Measurements from ENCODE around the gene ELF5. TPM values are rescaled to one million over a fixed set of nuclear protein-coding genes. Genes with fewer than 3 reads are reported as not detected.

The ELF5 gene
- polyA plus RNA-seq, 1 experiment = not detected

DNA sequence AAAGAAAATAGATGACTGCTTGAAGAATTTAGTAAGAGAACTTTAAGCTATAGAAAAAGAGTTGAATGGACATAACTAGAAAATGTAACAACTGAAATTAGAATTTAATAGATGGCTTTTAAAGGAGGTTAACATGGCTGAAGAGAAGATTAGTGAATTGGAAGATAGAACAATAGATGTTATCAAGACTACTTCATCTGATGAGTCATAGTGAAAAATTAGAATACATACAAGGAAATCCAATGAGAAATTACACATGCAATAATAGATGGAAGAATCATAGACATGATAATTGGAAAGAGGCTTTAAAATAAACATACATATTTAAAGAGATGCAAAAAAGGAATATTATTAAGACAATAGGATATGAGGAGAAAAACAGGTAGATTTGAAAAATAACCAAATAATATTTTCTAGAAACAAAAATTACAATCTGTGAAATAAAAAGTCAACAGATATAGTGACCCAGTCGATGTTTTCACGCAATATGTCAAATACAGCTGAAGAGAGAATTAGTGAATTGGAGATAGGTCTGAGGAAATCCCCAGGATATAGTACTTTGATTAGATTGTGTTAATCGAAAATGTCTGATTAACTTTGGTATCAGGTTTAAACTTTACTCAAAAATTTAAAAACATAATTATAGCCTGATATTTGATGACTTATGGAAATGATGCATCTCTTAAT lies 46.6 kb downstream of the ELF5 start:
- peaks cover 23% of the 10 kb centered on the region for H3K36me3 ChIP-seq (ENCODE audit: control insufficient read depth, insufficient read depth, low read length)
- H3K4me3 ChIP-seq (ENCODE audit: low read depth, low read length) = no peak overlapping the region
- no peak for DNase-seq (ENCODE audit: low read depth)
- TF ChIP-seq, protein P1, sequence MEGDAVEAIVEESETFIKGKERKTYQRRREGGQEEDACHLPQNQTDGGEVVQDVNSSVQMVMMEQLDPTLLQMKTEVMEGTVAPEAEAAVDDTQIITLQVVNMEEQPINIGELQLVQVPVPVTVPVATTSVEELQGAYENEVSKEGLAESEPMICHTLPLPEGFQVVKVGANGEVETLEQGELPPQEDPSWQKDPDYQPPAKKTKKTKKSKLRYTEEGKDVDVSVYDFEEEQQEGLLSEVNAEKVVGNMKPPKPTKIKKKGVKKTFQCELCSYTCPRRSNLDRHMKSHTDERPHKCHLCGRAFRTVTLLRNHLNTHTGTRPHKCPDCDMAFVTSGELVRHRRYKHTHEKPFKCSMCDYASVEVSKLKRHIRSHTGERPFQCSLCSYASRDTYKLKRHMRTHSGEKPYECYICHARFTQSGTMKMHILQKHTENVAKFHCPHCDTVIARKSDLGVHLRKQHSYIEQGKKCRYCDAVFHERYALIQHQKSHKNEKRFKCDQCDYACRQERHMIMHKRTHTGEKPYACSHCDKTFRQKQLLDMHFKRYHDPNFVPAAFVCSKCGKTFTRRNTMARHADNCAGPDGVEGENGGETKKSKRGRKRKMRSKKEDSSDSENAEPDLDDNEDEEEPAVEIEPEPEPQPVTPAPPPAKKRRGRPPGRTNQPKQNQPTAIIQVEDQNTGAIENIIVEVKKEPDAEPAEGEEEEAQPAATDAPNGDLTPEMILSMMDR (IDR thresholded peaks at IDR 0.05; ENCODE audit: insufficient read depth, low read depth, low read length) = no peak
- POLR2A ChIA-PET = interaction anchor here (0.7 kb wide), 1 partner anchor 640 kb away, joined by 6 read pairs; no protein-coding TSS in a partner anchor
- CTCF ChIA-PET = interaction anchor here (0.8 to 3.9 kb wide), 7 partner anchors 10 to 326 kb away, joined by 3 to 18 read pairs (median 5); no protein-coding TSS in a partner anchor
- no peaks in the 10 kb centered on the region for H3K27me3 ChIP-seq (ENCODE audit: control insufficient read depth, insufficient read depth, low read length)

DNA sequence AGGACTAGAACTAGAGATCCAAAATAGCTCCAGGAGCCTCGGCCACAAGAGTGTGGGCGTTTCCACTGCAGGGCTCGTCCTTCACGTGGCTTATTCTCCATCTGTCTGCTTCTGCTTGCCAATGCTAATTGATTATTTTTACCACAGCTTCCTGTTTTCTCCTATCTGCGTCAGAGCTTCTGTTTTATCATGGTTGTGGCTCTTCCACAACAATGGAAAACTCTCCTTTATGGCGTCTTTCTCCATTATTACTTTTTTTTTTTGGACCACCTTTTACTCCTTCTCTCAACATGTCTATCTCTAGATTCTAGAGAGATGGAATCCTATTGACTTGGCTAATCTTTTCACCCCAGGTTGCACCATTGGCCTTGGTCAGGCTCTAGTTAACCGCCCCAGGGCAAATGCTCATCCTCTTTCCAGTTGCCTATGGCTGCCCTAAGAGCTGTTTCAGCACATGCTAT lies 49.0 kb downstream of the ELF5 start:
- ChIA-PET CTCF (interaction anchor here (0.5 to 2.6 kb wide), 5 partner anchors 28 to 656 kb away, joined by 3 to 11 read pairs (median 3); no protein-coding TSS in a partner anchor), POLR2A (no interaction called here)
- TF ChIP-seq, protein P1 (IDR thresholded peaks at IDR 0.05; ENCODE audit: insufficient read depth, low read depth, low read length) = no peak
- H3K27me3 ChIP-seq (ENCODE audit: control insufficient read depth, insufficient read depth, low read length) = no peaks in the 10 kb centered on the region
- DNase-seq (ENCODE audit: low read depth) = no peak
- H3K4me3 ChIP-seq (ENCODE audit: low read depth, low read length) = no peak overlapping the region
- peaks cover 22% of the 10 kb centered on the region for H3K36me3 ChIP-seq (ENCODE audit: control insufficient read depth, insufficient read depth, low read length)

DNA sequence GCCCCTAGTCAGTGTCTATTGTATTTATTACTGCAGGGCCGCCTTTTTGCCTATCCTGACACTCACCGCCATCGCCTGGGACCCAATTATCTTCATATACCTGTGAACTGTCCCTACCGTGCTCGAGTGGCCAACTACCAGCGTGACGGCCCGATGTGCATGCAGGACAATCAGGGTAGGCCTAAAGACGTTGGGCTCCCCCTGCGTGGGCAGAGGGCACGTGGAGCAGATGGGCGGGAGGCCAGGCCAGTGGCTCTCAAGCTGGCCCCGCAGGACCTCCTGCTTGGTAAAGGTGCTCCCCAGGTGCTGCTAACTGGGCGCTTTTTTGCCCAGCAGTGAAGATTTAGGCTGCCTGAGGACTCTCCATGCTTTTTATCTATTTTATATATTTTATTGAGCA lies 52.4 kb downstream of the ELF5 start:
- Histone ChIP-seq H3K4me3 (ENCODE audit: low read depth, low read length) (no peak overlapping the region), H3K36me3 (ENCODE audit: control insufficient read depth, insufficient read depth, low read length) (peaks cover 22% of the 10 kb centered on the region), H3K27me3 (ENCODE audit: control insufficient read depth, insufficient read depth, low read length) (no peaks in the 10 kb centered on the region)
- POLR2A ChIA-PET = no interaction called here
- TF ChIP-seq, protein P1 (IDR thresholded peaks at IDR 0.05; ENCODE audit: insufficient read depth, low read depth, low read length) = no peak
- no peak for DNase-seq (ENCODE audit: low read depth)
- CTCF ChIA-PET = no interaction called here

DNA sequence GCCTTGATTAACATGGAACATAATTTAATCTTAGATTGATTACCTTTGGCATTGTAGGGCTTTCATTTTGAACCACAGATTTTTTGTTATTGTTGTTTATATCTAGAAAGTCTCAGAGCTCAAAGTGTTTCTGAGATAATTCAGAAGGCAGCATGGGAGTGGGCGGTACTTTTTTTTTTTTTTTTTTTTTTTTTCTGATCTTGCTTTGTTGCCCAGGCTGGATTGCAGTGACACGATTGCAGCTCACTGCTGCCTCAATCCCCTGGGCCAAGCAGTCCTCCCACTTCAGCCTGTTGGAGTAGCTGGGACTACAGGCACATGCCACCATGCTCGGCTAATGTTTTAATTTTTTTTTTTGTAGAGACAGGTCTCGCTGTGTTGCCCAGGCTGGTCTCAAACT lies 53.3 kb downstream of the ELF5 start:
- peaks cover 21% of the 10 kb centered on the region for H3K36me3 ChIP-seq (ENCODE audit: control insufficient read depth, insufficient read depth, low read length)
- CTCF ChIA-PET = interaction anchor here (0.7 to 1.1 kb wide), 3 partner anchors 32 to 52 kb away, joined by 3 to 6 read pairs (median 3); no protein-coding TSS in a partner anchor

More for the DNA sequence above, 53.3 kb downstream of the ELF5 start:
- Histone ChIP-seq H3K4me3 (ENCODE audit: low read depth, low read length) (no peak overlapping the region), H3K27me3 (ENCODE audit: control insufficient read depth, insufficient read depth, low read length) (no peaks in the 10 kb centered on the region)
- TF ChIP-seq, protein P1 (IDR thresholded peaks at IDR 0.05; ENCODE audit: insufficient read depth, low read depth, low read length) = no peak
- POLR2A ChIA-PET = no interaction called here
- DNase-seq (ENCODE audit: low read depth) = no peak

Data from BJ (cell line).